Activated naive CD4-positive, alpha-beta T cell treated with Interleukin-2 at 50 U/mL for 16 hours (primary cell): ENCODE results near the gene CRACDL.

Experiments used
- DNase-seq: peaks from one replicate; pipeline ENCODE4 v3.0.0-alpha.2; 2020

CRACDL gene

GRCh38 chr2:98799375-98800329 lies 136.4 kb downstream of the CRACDL start:
- DNase-seq = no peak

- no peak for DNase-seq
These were observed 139.1 kb downstream of the CRACDL start for GRCh38 chr2:98796775-98797544.

- no peak for DNase-seq
These were observed 139.9 kb downstream of the CRACDL start for GRCh38 chr2:98795891-98796676.

- DNase-seq = no peak
These were observed 141.9 kb downstream of the CRACDL start for GRCh38 chr2:98793897-98794830.

GRCh38 chr2:98793275-98793674 lies 142.8 kb downstream of the CRACDL start:
- DNase-seq = no peak

GRCh38 chr2:98790221-98790620 lies 145.8 kb downstream of the CRACDL start:
- DNase-seq = no peak

GRCh38 chr2:98787700-98788099 lies 148.3 kb downstream of the CRACDL start:
- DNase-seq = no peak

GRCh38 chr2:98786179-98786578 lies 149.8 kb downstream of the CRACDL start:
- no peak for DNase-seq

GRCh38 chr2:98782570-98782969 lies 153.5 kb downstream of the CRACDL start:
- no peak for DNase-seq

GRCh38 chr2:98781822-98782221 lies 154.2 kb downstream of the CRACDL start:
- no peak for DNase-seq

GRCh38 chr2:98778741-98779483 lies 157.1 kb downstream of the CRACDL start:
- no peak for DNase-seq

GRCh38 chr2:98778151-98778550 lies 157.9 kb downstream of the CRACDL start:
- no peak for DNase-seq

GRCh38 chr2:98777710-98778109 lies 158.3 kb downstream of the CRACDL start:
- no peak for DNase-seq

GRCh38 chr2:98777076-98777475 lies 158.9 kb downstream of the CRACDL start:
- no peak for DNase-seq

- no peak for DNase-seq
These were observed 159.9 kb downstream of the CRACDL start for GRCh38 chr2:98776136-98776535.

- no peak for DNase-seq
These were observed 160.7 kb downstream of the CRACDL start for GRCh38 chr2:98775146-98775986.

GRCh38 chr2:98773907-98774306 lies 162.1 kb downstream of the CRACDL start:
- no peak for DNase-seq

GRCh38 chr2:98773169-98773568 lies 162.9 kb downstream of the CRACDL start:
- DNase-seq = no peak

GRCh38 chr2:98772536-98772935 lies 163.5 kb downstream of the CRACDL start:
- DNase-seq = no peak
